Measurements from ENCODE around the gene SNTA1. TPM values are rescaled to one million over a fixed set of nuclear protein-coding genes. Genes with fewer than 3 reads are reported as not detected.

SNTA1 gene
- total and polyA plus RNA-seq, 9 of the 15 experiments (the other 6 are each of a cell fraction or from before 2014, with no cell fraction given), result 1.2 to 40.8 (median 20.3) TPM

GRCh38 chr20:33370291-33370690, 73.3 kb downstream of the SNTA1 start:
- H3K9ac ChIP-seq (ENCODE audit: insufficient read depth in 1 of 2, low read depth in 2 of 2, low read length in 2 of 2), result no peak overlapping the region
- no peaks in the 10 kb centered on the region for H3K9me3 ChIP-seq (replicated peaks; ENCODE audit: control insufficient read depth, insufficient read depth, low read depth, low read length)
- H3K4me1 ChIP-seq (replicated peaks in 1 of 2; ENCODE audit: control insufficient read depth in 2 of 2, insufficient read depth in 2 of 2, low read length in 2 of 2), result no peaks in the 10 kb centered on the region
- H3K9me1 ChIP-seq (ENCODE audit: control insufficient read depth, insufficient read depth, low read length), result no peaks in the 10 kb centered on the region
- FAIRE-seq (no peak), ATAC-seq (no peak), DNase-seq (ENCODE audit: extremely low read depth in 1 of 4, low spot score in 3 of 4) (no peak)
- no peak overlapping the region for H3K4me2 ChIP-seq (ENCODE audit: insufficient read depth, low read length)
- POLR2A ChIA-PET, result no interaction called here
- no TSS peak for BruUV-seq (replicated peaks)
- 87% methylated on average over 8 of the region's 8 CpGs for WGBS (ENCODE audit: insufficient coverage, low coverage, missing lambda C conversion rate)
- H3K27ac ChIP-seq (ENCODE audit: extremely low read depth, low read depth, low read length), result no peak overlapping the region
- no peak overlapping the region for H3K4me3 ChIP-seq
- intact Hi-C loops (cut with micrococcal nuclease), result no loop called here
- H2AFZ ChIP-seq (ENCODE audit: low read depth, low read length), result no peak overlapping the region
- CTCF ChIA-PET (ENCODE audit: low intra/inter-chr PET ratio), result no interaction called here
- in situ Hi-C loops (cut with MboI), result no loop called here
- no peaks in the 10 kb centered on the region for H4K20me1 ChIP-seq (replicated peaks; ENCODE audit: control insufficient read depth, insufficient read depth, low read length)
- peaks cover 71% of the 10 kb centered on the region for H3K36me3 ChIP-seq (ENCODE audit: control insufficient read depth, insufficient read depth, low read length)
- H3K27me3 ChIP-seq (ENCODE audit: control insufficient read depth in 2 of 2, insufficient read depth in 2 of 2, low read length in 2 of 2), result no peaks in the 10 kb centered on the region
- no peaks in the 10 kb centered on the region for H3K79me2 ChIP-seq (ENCODE audit: control insufficient read depth, insufficient read depth, low read length)
- no peak for TF ChIP-seq ATF2 (CRISPR knock-in tag; IDR thresholded peaks at IDR 0.05)
- TF ChIP-seq ELK1 (CRISPR knock-in tag; IDR thresholded peaks at IDR 0.05), result no peak
- TF ChIP-seq NFATC3 (IDR thresholded peaks at IDR 0.05), result no peak
- TF ChIP-seq LARP7 (IDR thresholded peaks at IDR 0.05), result no peak
- TF ChIP-seq, protein P1, sequence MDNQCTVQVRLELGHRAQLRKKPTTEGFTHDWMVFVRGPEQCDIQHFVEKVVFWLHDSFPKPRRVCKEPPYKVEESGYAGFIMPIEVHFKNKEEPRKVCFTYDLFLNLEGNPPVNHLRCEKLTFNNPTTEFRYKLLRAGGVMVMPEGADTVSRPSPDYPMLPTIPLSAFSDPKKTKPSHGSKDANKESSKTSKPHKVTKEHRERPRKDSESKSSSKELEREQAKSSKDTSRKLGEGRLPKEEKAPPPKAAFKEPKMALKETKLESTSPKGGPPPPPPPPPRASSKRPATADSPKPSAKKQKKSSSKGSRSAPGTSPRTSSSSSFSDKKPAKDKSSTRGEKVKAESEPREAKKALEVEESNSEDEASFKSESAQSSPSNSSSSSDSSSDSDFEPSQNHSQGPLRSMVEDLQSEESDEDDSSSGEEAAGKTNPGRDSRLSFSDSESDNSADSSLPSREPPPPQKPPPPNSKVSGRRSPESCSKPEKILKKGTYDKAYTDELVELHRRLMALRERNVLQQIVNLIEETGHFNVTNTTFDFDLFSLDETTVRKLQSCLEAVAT (IDR thresholded peaks at IDR 0.05), result no peak
- TF ChIP-seq HDAC3 (IDR thresholded peaks at IDR 0.05; ENCODE audit: borderline replicate concordance, partially characterized antibody), result no peak
- TF ChIP-seq NCOR1 (IDR thresholded peaks at IDR 0.05), result no peak
- TF ChIP-seq, protein P2, sequence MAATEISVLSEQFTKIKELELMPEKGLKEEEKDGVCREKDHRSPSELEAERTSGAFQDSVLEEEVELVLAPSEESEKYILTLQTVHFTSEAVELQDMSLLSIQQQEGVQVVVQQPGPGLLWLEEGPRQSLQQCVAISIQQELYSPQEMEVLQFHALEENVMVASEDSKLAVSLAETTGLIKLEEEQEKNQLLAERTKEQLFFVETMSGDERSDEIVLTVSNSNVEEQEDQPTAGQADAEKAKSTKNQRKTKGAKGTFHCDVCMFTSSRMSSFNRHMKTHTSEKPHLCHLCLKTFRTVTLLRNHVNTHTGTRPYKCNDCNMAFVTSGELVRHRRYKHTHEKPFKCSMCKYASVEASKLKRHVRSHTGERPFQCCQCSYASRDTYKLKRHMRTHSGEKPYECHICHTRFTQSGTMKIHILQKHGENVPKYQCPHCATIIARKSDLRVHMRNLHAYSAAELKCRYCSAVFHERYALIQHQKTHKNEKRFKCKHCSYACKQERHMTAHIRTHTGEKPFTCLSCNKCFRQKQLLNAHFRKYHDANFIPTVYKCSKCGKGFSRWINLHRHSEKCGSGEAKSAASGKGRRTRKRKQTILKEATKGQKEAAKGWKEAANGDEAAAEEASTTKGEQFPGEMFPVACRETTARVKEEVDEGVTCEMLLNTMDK (IDR thresholded peaks at IDR 0.05; ENCODE audit: borderline replicate concordance, insufficient read depth, low read depth, low read length, poor library complexity, severe bottlenecking), result no peak
- no peak for TF ChIP-seq ZBTB5 (IDR thresholded peaks at IDR 0.05)
- TF ChIP-seq, protein P3, sequence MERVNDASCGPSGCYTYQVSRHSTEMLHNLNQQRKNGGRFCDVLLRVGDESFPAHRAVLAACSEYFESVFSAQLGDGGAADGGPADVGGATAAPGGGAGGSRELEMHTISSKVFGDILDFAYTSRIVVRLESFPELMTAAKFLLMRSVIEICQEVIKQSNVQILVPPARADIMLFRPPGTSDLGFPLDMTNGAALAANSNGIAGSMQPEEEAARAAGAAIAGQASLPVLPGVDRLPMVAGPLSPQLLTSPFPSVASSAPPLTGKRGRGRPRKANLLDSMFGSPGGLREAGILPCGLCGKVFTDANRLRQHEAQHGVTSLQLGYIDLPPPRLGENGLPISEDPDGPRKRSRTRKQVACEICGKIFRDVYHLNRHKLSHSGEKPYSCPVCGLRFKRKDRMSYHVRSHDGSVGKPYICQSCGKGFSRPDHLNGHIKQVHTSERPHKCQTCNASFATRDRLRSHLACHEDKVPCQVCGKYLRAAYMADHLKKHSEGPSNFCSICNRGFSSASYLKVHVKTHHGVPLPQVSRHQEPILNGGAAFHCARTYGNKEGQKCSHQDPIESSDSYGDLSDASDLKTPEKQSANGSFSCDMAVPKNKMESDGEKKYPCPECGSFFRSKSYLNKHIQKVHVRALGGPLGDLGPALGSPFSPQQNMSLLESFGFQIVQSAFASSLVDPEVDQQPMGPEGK (CRISPR knock-in tag; IDR thresholded peaks at IDR 0.05; ENCODE audit: borderline replicate concordance), result no peak
- no peak for TF ChIP-seq ZKSCAN3 (CRISPR knock-in tag; IDR thresholded peaks at IDR 0.05)
